ENCODE results near the gene B3GALNT2.

Gene B3GALNT2

DNA sequence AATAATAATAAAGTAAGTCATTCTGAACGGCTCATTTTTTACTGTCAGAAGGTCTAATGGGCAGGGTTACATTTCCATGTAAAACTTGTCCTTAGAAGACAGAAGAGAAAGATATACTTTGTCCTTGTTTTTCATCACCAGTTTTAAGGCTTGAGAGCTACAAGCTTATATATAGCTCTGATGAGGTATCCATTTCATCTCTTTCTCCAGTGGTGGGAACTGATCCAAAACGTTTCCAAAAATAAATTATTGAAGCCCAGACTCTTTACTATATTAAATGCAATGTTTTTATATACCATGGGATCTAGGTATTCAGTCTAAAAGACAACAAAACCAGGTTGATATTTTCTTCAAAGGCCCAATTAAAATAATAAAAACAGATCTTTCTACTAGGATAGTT is 8.7 kb downstream of the B3GALNT2 start:
- Histone ChIP-seq H3K27ac (no peak overlapping the region), H3K4me1 (ENCODE audit: control insufficient read depth in 1 of 2, insufficient read depth in 1 of 2, low read depth in 1 of 2, low read length in 1 of 2) (no peaks in the 10 kb centered on the region), H3K27me3 (no peaks in the 10 kb centered on the region), H3K36me3 (no peaks in the 10 kb centered on the region), H3K4me3 (ENCODE audit: low read depth in 1 of 2, low read length in 1 of 2) (no peak overlapping the region), H3K9me3 (no peaks in the 10 kb centered on the region)
- TF ChIP-seq, protein P1, sequence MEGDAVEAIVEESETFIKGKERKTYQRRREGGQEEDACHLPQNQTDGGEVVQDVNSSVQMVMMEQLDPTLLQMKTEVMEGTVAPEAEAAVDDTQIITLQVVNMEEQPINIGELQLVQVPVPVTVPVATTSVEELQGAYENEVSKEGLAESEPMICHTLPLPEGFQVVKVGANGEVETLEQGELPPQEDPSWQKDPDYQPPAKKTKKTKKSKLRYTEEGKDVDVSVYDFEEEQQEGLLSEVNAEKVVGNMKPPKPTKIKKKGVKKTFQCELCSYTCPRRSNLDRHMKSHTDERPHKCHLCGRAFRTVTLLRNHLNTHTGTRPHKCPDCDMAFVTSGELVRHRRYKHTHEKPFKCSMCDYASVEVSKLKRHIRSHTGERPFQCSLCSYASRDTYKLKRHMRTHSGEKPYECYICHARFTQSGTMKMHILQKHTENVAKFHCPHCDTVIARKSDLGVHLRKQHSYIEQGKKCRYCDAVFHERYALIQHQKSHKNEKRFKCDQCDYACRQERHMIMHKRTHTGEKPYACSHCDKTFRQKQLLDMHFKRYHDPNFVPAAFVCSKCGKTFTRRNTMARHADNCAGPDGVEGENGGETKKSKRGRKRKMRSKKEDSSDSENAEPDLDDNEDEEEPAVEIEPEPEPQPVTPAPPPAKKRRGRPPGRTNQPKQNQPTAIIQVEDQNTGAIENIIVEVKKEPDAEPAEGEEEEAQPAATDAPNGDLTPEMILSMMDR (IDR thresholded peaks at IDR 0.05): no peak

DNA sequence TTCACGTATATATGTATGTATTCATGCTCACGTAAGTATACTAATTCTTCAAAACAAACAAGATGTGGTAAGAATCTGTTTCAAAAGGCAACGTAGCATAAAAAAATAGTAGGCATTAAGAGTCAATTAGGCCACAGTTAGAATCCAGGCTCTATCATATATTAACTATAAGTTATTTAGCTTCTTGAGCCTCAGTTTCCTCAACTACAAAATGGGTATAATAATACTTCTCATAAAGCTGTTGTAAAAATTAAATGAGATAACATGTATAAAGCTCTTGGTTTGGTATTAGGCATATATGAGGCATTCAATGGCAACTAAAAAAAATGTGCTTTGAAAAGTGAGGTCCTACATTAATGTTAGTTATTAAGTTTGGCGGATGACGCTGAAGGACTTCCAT is 9.2 kb downstream of the B3GALNT2 start:
- Histone ChIP-seq H3K9me3 (no peaks in the 10 kb centered on the region), H3K27ac (no peak overlapping the region), H3K4me3 (ENCODE audit: low read depth in 1 of 2, low read length in 1 of 2) (no peak overlapping the region), H3K36me3 (no peaks in the 10 kb centered on the region), H3K4me1 (ENCODE audit: control insufficient read depth in 1 of 2, insufficient read depth in 1 of 2, low read depth in 1 of 2, low read length in 1 of 2) (no peaks in the 10 kb centered on the region), H3K27me3 (no peaks in the 10 kb centered on the region)
- TF ChIP-seq, protein P1 (IDR thresholded peaks at IDR 0.05): no peak

DNA sequence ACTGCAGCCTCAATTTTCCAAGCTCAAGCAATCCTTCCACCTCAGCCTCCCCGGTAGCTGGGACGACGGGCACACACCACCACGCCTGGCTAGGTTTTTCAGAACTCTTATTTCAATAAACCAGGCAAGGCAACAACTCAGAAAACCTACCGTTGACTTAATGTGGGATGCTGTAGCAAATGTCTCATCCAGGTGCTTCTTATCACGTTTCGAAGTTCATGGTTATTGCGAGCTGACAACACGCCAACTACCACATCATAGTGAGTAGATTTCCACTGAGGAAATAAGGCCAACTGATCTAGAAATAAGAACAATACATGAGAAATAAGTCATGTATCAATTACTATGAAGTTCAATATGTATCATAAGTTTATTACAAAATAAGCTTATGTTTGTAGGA is 9.7 kb downstream of the B3GALNT2 start:
- Histone ChIP-seq H3K36me3 (no peaks in the 10 kb centered on the region), H3K4me1 (ENCODE audit: control insufficient read depth in 1 of 2, insufficient read depth in 1 of 2, low read depth in 1 of 2, low read length in 1 of 2) (no peaks in the 10 kb centered on the region), H3K27ac (no peak overlapping the region), H3K9me3 (no peaks in the 10 kb centered on the region), H3K27me3 (no peaks in the 10 kb centered on the region), H3K4me3 (ENCODE audit: low read depth in 1 of 2, low read length in 1 of 2) (no peak overlapping the region)
- TF ChIP-seq, protein P1 (IDR thresholded peaks at IDR 0.05): no peak

DNA sequence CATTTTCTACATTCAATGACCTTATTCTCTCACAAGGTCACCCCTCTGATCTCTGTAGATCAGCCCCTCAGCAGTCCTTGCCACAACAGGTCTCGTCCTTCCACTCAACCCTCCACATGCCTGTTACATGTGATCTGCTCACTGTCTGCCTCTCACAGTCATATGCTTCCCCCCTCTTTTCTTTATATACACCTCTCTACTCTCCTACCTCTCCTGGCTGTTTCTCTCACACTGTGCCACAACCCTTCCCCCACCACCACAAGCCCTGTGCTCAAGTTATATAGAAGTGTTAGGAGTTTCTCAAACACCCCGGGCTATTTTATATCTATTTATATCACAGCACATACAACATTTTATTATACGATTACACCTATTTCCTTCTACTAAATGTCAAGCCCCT is 12.6 kb downstream of the B3GALNT2 start:
- no peaks in the 10 kb centered on the region for H3K4me1 ChIP-seq (ENCODE audit: control insufficient read depth in 1 of 2, insufficient read depth in 1 of 2, low read depth in 1 of 2, low read length in 1 of 2)
- H3K27me3 ChIP-seq: no peaks in the 10 kb centered on the region
- TF ChIP-seq, protein P1 (IDR thresholded peaks at IDR 0.05): no peak
- no peaks in the 10 kb centered on the region for H3K36me3 ChIP-seq
- H3K27ac ChIP-seq: no peak overlapping the region
- H3K9me3 ChIP-seq: no peaks in the 10 kb centered on the region
- no peak overlapping the region for H3K4me3 ChIP-seq (ENCODE audit: low read depth in 1 of 2, low read length in 1 of 2)

DNA sequence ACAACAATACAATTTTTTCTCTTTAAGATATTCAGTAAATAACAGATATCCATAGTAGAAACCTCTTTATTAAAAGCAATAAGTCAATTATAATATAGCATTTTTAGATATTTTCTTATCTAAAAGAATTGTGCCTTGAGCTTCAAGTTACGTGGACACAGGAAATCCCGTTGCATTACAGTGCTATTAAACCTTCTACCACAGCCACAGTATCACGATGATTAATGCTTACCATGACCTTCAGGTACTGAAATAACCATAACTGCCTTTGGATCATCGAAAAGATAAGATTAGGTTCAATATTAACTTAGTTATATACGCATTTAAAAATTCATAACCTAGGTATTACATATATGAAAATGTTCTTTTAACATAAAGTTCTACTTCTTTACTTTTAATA is 17.9 kb downstream of the B3GALNT2 start:
- H3K27ac ChIP-seq: no peak overlapping the region
- no peaks in the 10 kb centered on the region for H3K4me1 ChIP-seq (ENCODE audit: control insufficient read depth in 1 of 2, insufficient read depth in 1 of 2, low read depth in 1 of 2, low read length in 1 of 2)
- TF ChIP-seq, protein P1 (IDR thresholded peaks at IDR 0.05): no peak
- no peaks in the 10 kb centered on the region for H3K9me3 ChIP-seq
- H3K36me3 ChIP-seq: no peaks in the 10 kb centered on the region
- H3K27me3 ChIP-seq: no peaks in the 10 kb centered on the region
- no peak overlapping the region for H3K4me3 ChIP-seq (ENCODE audit: low read depth in 1 of 2, low read length in 1 of 2)

DNA sequence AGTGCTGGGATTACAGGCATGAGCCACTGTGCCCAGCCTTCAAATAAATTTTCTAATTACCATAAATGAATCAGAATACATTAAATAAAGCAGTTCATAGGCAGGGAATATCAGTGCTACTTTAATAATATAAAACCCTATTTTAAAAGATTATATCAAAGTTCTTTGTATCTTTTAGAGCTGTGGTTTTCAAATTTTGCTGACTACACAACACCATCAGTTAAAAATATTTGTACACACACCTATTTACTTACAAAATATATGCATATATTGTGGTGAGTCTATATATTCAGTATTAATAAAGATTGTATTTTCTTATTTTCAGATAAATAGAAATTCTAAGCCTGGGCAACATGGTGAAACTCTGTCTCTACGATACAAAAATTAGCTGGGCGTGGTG is 18.7 kb downstream of the B3GALNT2 start:
- Histone ChIP-seq H3K36me3 (no peaks in the 10 kb centered on the region), H3K27ac (no peak overlapping the region), H3K9me3 (no peaks in the 10 kb centered on the region), H3K27me3 (no peaks in the 10 kb centered on the region), H3K4me1 (ENCODE audit: control insufficient read depth in 1 of 2, insufficient read depth in 1 of 2, low read depth in 1 of 2, low read length in 1 of 2) (no peaks in the 10 kb centered on the region), H3K4me3 (ENCODE audit: low read depth in 1 of 2, low read length in 1 of 2) (no peak overlapping the region)
- TF ChIP-seq, protein P1 (IDR thresholded peaks at IDR 0.05): no peak
